ENCODE results near the gene THSD7B. TPM values are rescaled to one million over a fixed set of nuclear protein-coding genes. Genes with fewer than 3 reads are reported as not detected.

Gene THSD7B
- polyA plus RNA-seq, 6 donors from 2014 or later: 0.09 TPM; not detected in 5

- H3K9me3 Mint-ChIP-seq: peaks cover 0 to 13% (median 0%) of the 10 kb centered on the region in 7 donors
- H3K27me3 Mint-ChIP-seq: peaks cover 0 to 4% (median 3%) of the 10 kb centered on the region in 3 donors
- no peak overlapping the region for H3K27ac Mint-ChIP-seq
- H3K4me3 Mint-ChIP-seq: no peak overlapping the region
- DNase-seq: no peak
- H3K4me1 Mint-ChIP-seq: no peaks in the 10 kb centered on the region
- ATAC-seq (ENCODE audit: low read depth in 2 of 2): no peak
- no peaks in the 10 kb centered on the region for H3K36me3 Mint-ChIP-seq
Measured at GRCh38 chr2:136858656-136859055, 93.3 kb downstream of the THSD7B start.

- Mint-ChIP-seq H3K9me3 (peaks cover 0 to 11% (median 0%) of the 10 kb centered on the region in 7 donors), H3K4me3 (no peak overlapping the region), H3K4me1 (no peaks in the 10 kb centered on the region), H3K27me3 (peaks cover 0 to 4% (median 3%) of the 10 kb centered on the region in 3 donors), H3K36me3 (no peaks in the 10 kb centered on the region), H3K27ac (no peak overlapping the region)
- no peak for ATAC-seq (ENCODE audit: low read depth in 2 of 2)
- no peak for DNase-seq
Measured at GRCh38 chr2:136860443-136860958, 95.2 kb downstream of the THSD7B start.

- ATAC-seq (ENCODE audit: low read depth in 2 of 2) (no peak), DNase-seq (no peak)
- H3K27me3 Mint-ChIP-seq: peaks cover 0 to 3% (median 0%) of the 10 kb centered on the region in 3 donors
- H3K27ac Mint-ChIP-seq: peak overlapping the region in 1 of 6 donors; percentile 82
- no peaks in the 10 kb centered on the region for H3K36me3 Mint-ChIP-seq
- no peak overlapping the region for H3K4me3 Mint-ChIP-seq
- peaks cover 0 to 6% (median 0%) of the 10 kb centered on the region in 7 donors for H3K9me3 Mint-ChIP-seq
- H3K4me1 Mint-ChIP-seq: no peaks in the 10 kb centered on the region
Measured at GRCh38 chr2:136863468-136863867, 98.1 kb downstream of the THSD7B start.

GRCh38 chr2:136863874-136864273 lies 98.5 kb downstream of the THSD7B start:
- H3K27me3 Mint-ChIP-seq: peaks cover 0 to 3% (median 0%) of the 10 kb centered on the region in 3 donors
- peaks cover 0 to 6% (median 0%) of the 10 kb centered on the region in 7 donors for H3K9me3 Mint-ChIP-seq

GRCh38 chr2:136871424-136871823 lies 106.1 kb downstream of the THSD7B start:
- H3K4me3 Mint-ChIP-seq: no peak overlapping the region
- H3K27ac Mint-ChIP-seq: no peak overlapping the region
- DNase-seq (no peak), ATAC-seq (ENCODE audit: low read depth in 2 of 2) (no peak)
- no peaks in the 10 kb centered on the region for H3K4me1 Mint-ChIP-seq
- no peaks in the 10 kb centered on the region for H3K36me3 Mint-ChIP-seq
- peaks cover 0 to 4% (median 2%) of the 10 kb centered on the region in 7 donors for H3K9me3 Mint-ChIP-seq
- H3K27me3 Mint-ChIP-seq: no peaks in the 10 kb centered on the region

More at GRCh38 chr2:136863874-136864273, 98.5 kb downstream of the THSD7B start:
- Mint-ChIP-seq H3K4me1 (no peaks in the 10 kb centered on the region), H3K36me3 (no peaks in the 10 kb centered on the region), H3K4me3 (no peak overlapping the region), H3K27ac (no peak overlapping the region)
- ATAC-seq (ENCODE audit: low read depth in 2 of 2): no peak
- DNase-seq: no peak

GRCh38 chr2:136874258-136874657 lies 108.9 kb downstream of the THSD7B start:
- no peaks in the 10 kb centered on the region for H3K4me1 Mint-ChIP-seq
- peaks cover 0 to 9% (median 4%) of the 10 kb centered on the region in 7 donors for H3K9me3 Mint-ChIP-seq
- no peaks in the 10 kb centered on the region for H3K27me3 Mint-ChIP-seq
- H3K36me3 Mint-ChIP-seq: no peaks in the 10 kb centered on the region
- DNase-seq (no peak), ATAC-seq (ENCODE audit: low read depth in 2 of 2) (no peak)
- no peak overlapping the region for H3K27ac Mint-ChIP-seq
- H3K4me3 Mint-ChIP-seq: no peak overlapping the region

GRCh38 chr2:136891100-136891499 lies 125.8 kb downstream of the THSD7B start:
- no peak overlapping the region for H3K4me3 Mint-ChIP-seq
- H3K9me3 Mint-ChIP-seq: peaks cover 0 to 11% (median 4%) of the 10 kb centered on the region in 7 donors
- H3K27ac Mint-ChIP-seq: no peak overlapping the region
- peaks cover 0 to 2% (median 0%) of the 10 kb centered on the region in 3 donors for H3K27me3 Mint-ChIP-seq
- DNase-seq (no peak), ATAC-seq (ENCODE audit: low read depth in 2 of 2) (no peak)
- no peaks in the 10 kb centered on the region for H3K4me1 Mint-ChIP-seq
- no peaks in the 10 kb centered on the region for H3K36me3 Mint-ChIP-seq

GRCh38 chr2:136894007-136894634 lies 128.8 kb downstream of the THSD7B start:
- Mint-ChIP-seq H3K4me1 (no peaks in the 10 kb centered on the region), H3K27me3 (no peaks in the 10 kb centered on the region), H3K27ac (no peak overlapping the region), H3K36me3 (no peaks in the 10 kb centered on the region), H3K9me3 (peaks cover 0 to 9% (median 4%) of the 10 kb centered on the region in 7 donors), H3K4me3 (no peak overlapping the region)
- DNase-seq (no peak), ATAC-seq (ENCODE audit: low read depth in 2 of 2) (no peak)

GRCh38 chr2:136901732-136902131 lies 136.4 kb downstream of the THSD7B start:
- no peaks in the 10 kb centered on the region for H3K36me3 Mint-ChIP-seq

GRCh38 chr2:136905779-136906178 lies 140.4 kb downstream of the THSD7B start:
- DNase-seq: no peak

More at GRCh38 chr2:136901732-136902131, 136.4 kb downstream of the THSD7B start:
- Mint-ChIP-seq H3K27ac (no peak overlapping the region), H3K9me3 (peaks cover 0 to 8% (median 2%) of the 10 kb centered on the region in 7 donors), H3K4me3 (no peak overlapping the region), H3K27me3 (peaks cover 0 to 6% (median 0%) of the 10 kb centered on the region in 3 donors), H3K4me1 (no peaks in the 10 kb centered on the region)
- ATAC-seq (ENCODE audit: low read depth in 2 of 2) (no peak), DNase-seq (no peak)

GRCh38 chr2:136909777-136910176 lies 144.4 kb downstream of the THSD7B start:
- no peak overlapping the region for H3K27ac Mint-ChIP-seq
- H3K4me1 Mint-ChIP-seq: no peaks in the 10 kb centered on the region

More at GRCh38 chr2:136905779-136906178, 140.4 kb downstream of the THSD7B start:
- Mint-ChIP-seq H3K9me3 (peaks cover 0 to 6% (median 0%) of the 10 kb centered on the region in 7 donors), H3K27me3 (no peaks in the 10 kb centered on the region), H3K4me3 (no peak overlapping the region), H3K36me3 (no peaks in the 10 kb centered on the region), H3K4me1 (no peaks in the 10 kb centered on the region), H3K27ac (no peak overlapping the region)
- ATAC-seq (ENCODE audit: low read depth in 2 of 2): no peak

GRCh38 chr2:136916131-136916530 lies 150.8 kb downstream of the THSD7B start:
- ATAC-seq (ENCODE audit: low read depth in 2 of 2): no peak
- H3K9me3 Mint-ChIP-seq: peaks cover 0 to 11% (median 5%) of the 10 kb centered on the region in 7 donors
- no peak overlapping the region for H3K4me3 Mint-ChIP-seq
- peaks cover 0 to 4% of the 10 kb centered on the region in 2 donors for H3K36me3 Mint-ChIP-seq
- no peaks in the 10 kb centered on the region for H3K4me1 Mint-ChIP-seq
- H3K27me3 Mint-ChIP-seq: no peaks in the 10 kb centered on the region
- no peak for DNase-seq
- no peak overlapping the region for H3K27ac Mint-ChIP-seq

More at GRCh38 chr2:136909777-136910176, 144.4 kb downstream of the THSD7B start:
- DNase-seq (no peak), ATAC-seq (ENCODE audit: low read depth in 2 of 2) (no peak)
- Mint-ChIP-seq H3K4me3 (no peak overlapping the region), H3K9me3 (peaks cover 0 to 11% (median 5%) of the 10 kb centered on the region in 7 donors), H3K36me3 (peaks cover 0 to 4% of the 10 kb centered on the region in 2 donors), H3K27me3 (no peaks in the 10 kb centered on the region)

GRCh38 chr2:136917411-136917881 lies 152.1 kb downstream of the THSD7B start:
- no peak overlapping the region for H3K4me3 Mint-ChIP-seq
- no peak for ATAC-seq (ENCODE audit: low read depth in 2 of 2)
- H3K27ac Mint-ChIP-seq: no peak overlapping the region
- H3K27me3 Mint-ChIP-seq: no peaks in the 10 kb centered on the region
- H3K9me3 Mint-ChIP-seq: peaks cover 0 to 6% (median 3%) of the 10 kb centered on the region in 7 donors
- DNase-seq: no peak
- H3K4me1 Mint-ChIP-seq: no peaks in the 10 kb centered on the region
- H3K36me3 Mint-ChIP-seq: peaks cover 0 to 4% of the 10 kb centered on the region in 2 donors

- Mint-ChIP-seq H3K36me3 (no peaks in the 10 kb centered on the region), H3K27me3 (no peaks in the 10 kb centered on the region), H3K9me3 (peaks cover 0 to 11% (median 6%) of the 10 kb centered on the region in 7 donors), H3K4me3 (no peak overlapping the region), H3K4me1 (no peaks in the 10 kb centered on the region), H3K27ac (no peak overlapping the region)
- no peak for ATAC-seq (ENCODE audit: low read depth in 2 of 2)
- no peak for DNase-seq
Measured at GRCh38 chr2:136919682-136920081, 154.3 kb downstream of the THSD7B start.
